Activated naive CD8-positive, alpha-beta T cell treated with anti-CD3 and anti-CD28 coated beads, Interleukin-2, amount 50 U/mL, for 24 hours (primary cell): ENCODE data around the gene GPR152.

ENCODE experiments used
- ATAC-seq: fragments of 150-1000 bp; cut with Tn5 transposase; one replicate; pipeline ENCODE4 v1.10.0; 2021
- DNase-seq: peaks from one replicate; pipeline ENCODE4 v3.0.0; 2021
- H3K27ac Mint-ChIP-seq: one replicate; pipeline ENCODE4 v1.8.0; 2021; ENCODE audit warnings: mild to moderate bottlenecking, mixed read lengths
- H3K27me3 Mint-ChIP-seq: one replicate; pipeline ENCODE4 v1.8.0; 2021; ENCODE audit warnings: mixed read lengths
- H3K36me3 Mint-ChIP-seq: one replicate; pipeline ENCODE4 v1.8.0; 2021; ENCODE audit warnings: low read depth, mixed read lengths
- H3K4me1 Mint-ChIP-seq: one replicate; pipeline ENCODE4 v1.8.0; 2021; ENCODE audit warnings: mixed read lengths
- H3K4me3 Mint-ChIP-seq: one replicate; pipeline ENCODE4 v1.8.0; 2021; ENCODE audit warnings: mild to moderate bottlenecking, moderate library complexity, mixed read lengths
- H3K9me3 Mint-ChIP-seq: one replicate; pipeline ENCODE4 v1.8.0; 2021; ENCODE audit warnings: mixed read lengths

GPR152 gene, protein sequence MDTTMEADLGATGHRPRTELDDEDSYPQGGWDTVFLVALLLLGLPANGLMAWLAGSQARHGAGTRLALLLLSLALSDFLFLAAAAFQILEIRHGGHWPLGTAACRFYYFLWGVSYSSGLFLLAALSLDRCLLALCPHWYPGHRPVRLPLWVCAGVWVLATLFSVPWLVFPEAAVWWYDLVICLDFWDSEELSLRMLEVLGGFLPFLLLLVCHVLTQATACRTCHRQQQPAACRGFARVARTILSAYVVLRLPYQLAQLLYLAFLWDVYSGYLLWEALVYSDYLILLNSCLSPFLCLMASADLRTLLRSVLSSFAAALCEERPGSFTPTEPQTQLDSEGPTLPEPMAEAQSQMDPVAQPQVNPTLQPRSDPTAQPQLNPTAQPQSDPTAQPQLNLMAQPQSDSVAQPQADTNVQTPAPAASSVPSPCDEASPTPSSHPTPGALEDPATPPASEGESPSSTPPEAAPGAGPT

DNA sequence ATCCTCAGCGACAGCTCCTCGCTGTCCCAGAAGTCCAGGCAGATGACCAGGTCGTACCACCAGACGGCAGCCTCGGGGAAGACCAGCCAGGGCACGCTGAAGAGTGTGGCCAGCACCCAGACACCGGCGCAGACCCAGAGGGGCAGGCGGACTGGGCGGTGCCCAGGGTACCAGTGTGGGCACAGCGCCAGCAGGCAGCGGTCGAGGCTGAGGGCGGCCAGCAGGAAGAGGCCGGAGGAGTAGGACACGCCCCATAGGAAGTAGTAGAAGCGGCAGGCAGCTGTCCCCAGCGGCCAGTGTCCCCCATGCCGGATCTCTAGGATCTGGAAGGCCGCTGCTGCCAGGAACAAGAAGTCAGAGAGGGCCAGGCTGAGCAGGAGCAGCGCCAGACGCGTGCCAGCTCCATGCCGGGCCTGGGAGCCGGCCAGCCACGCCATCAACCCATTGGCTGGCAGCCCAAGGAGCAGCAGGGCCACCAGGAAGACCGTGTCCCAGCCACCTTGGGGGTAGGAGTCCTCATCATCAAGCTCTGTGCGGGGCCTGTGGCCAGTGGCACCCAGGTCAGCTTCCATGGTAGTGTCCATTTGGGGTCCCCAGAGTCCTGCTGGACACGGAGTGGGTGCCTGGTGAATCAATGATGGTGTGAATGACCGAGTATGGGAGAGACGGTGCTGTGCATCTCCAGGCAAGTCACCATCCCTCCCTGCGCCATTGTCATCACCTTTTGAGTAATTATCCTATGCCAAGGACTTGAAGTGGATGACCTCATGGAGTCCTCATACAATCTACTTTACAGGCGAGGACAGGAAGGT is at the start of gene GPR152:
Gene GPR152 (minus strand): TSS at position 589 of the 812 bp plus-strand sequence. CDS start 5 bp downstream, at position 584.
- H3K9me3 Mint-ChIP-seq: no peaks in the 10 kb centered on the region
- H3K4me1 Mint-ChIP-seq: peaks cover 19% of the 10 kb centered on the region
- no peaks in the 10 kb centered on the region for H3K36me3 Mint-ChIP-seq
- H3K27ac Mint-ChIP-seq: no peak within 1 kb of the TSS
- no peak within 1 kb of the TSS for H3K4me3 Mint-ChIP-seq
- no peak for DNase-seq
- no peaks in the 10 kb centered on the region for H3K27me3 Mint-ChIP-seq
- ATAC-seq: no peak

DNA sequence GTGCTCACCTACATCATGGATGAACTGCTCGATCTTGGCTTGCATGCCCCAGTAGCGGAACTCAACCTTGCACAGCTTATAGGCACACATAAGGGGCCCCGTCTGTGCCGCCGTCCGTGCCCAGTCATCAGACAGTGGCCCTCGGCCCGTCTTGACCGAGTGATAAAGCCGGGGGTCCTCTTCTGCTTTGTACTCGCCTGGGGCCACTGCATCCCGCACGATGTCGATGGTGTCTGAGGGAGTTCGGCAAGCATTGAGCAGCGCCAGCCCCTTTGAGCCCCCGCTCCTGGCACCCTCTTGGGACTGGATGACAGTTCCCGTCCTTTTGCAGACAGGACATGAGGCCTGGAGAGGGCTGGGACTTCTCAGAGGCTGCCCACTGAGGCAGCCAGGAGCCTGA is 49.3 kb upstream of the GPR152 start:
- H3K27me3 Mint-ChIP-seq: no peaks in the 10 kb centered on the region
- H3K4me3 Mint-ChIP-seq: no peak overlapping the region
- no peaks in the 10 kb centered on the region for H3K9me3 Mint-ChIP-seq
- no peak overlapping the region for H3K27ac Mint-ChIP-seq
- DNase-seq (no peak), ATAC-seq (no peak)
- peaks cover 22% of the 10 kb centered on the region for H3K36me3 Mint-ChIP-seq
- H3K4me1 Mint-ChIP-seq: peaks cover 33% of the 10 kb centered on the region

DNA sequence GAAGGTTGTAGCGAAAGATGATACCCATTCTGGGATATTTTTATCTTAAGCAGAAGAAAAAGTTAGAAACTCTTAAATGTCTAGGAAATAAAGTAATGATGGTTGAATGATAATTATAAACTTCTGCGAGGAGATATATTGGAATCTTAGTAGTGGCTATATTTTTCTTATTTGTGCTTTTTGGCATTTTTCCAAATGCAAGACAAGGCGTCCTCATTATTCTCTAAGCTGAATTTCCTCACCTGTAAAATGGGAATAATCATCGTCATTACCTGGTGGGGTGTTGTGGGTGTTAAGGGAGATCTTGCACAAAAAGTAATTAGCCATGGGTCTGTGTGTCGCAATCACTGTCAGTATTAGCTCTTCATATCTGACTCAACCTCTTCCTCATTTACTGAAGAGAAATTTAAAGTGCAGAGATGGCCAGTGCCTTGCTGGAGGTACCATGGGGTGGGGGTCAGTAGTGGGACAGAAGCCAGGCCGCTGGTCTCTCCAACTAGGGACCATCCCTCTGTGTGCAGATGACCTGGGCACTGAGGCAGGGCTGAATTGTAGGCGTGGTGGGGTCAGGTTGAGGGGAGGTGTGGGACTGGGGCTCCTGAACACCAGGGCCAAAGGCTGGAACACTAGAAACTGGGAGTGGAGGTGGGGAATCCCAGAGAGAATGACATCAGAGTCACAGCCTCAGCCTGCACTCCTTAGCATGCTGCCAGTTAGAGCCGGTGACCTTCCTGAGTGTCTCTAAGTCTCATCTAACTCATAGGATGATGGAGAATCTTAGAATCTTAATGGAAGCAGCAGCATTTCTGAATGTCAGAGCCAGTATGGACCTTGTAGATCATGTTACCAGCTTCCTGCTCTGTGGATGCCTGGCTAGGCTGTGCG is 48.5 kb upstream of the GPR152 start:
- DNase-seq (no peak), ATAC-seq (no peak)
- Mint-ChIP-seq H3K9me3 (no peaks in the 10 kb centered on the region), H3K36me3 (peaks cover 19% of the 10 kb centered on the region), H3K27me3 (no peaks in the 10 kb centered on the region), H3K4me1 (peaks cover 25% of the 10 kb centered on the region), H3K4me3 (no peak overlapping the region), H3K27ac (no peak overlapping the region)

DNA sequence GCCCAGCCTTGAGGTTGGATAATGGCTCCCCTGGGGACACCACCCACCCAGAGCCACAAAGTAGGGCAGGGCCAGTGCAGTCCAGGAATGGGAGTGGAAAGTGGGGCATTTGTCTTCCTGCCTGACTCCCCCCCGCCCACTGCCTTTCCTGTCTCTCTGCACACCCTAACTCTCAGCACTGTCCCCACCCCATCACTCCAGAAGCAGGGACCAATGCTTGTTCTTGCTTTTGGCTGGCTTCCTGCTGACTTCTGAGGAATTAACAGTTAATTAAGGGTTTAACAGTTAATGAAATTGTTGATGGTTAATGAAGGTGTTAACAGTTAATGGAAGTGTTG is 47.9 kb upstream of the GPR152 start:
- DNase-seq (no peak), ATAC-seq (no peak)
- H3K27ac Mint-ChIP-seq: no peak overlapping the region
- H3K27me3 Mint-ChIP-seq: no peaks in the 10 kb centered on the region
- H3K4me3 Mint-ChIP-seq: no peak overlapping the region
- peaks cover 23% of the 10 kb centered on the region for H3K36me3 Mint-ChIP-seq
- peaks cover 19% of the 10 kb centered on the region for H3K4me1 Mint-ChIP-seq
- H3K9me3 Mint-ChIP-seq: no peaks in the 10 kb centered on the region

DNA sequence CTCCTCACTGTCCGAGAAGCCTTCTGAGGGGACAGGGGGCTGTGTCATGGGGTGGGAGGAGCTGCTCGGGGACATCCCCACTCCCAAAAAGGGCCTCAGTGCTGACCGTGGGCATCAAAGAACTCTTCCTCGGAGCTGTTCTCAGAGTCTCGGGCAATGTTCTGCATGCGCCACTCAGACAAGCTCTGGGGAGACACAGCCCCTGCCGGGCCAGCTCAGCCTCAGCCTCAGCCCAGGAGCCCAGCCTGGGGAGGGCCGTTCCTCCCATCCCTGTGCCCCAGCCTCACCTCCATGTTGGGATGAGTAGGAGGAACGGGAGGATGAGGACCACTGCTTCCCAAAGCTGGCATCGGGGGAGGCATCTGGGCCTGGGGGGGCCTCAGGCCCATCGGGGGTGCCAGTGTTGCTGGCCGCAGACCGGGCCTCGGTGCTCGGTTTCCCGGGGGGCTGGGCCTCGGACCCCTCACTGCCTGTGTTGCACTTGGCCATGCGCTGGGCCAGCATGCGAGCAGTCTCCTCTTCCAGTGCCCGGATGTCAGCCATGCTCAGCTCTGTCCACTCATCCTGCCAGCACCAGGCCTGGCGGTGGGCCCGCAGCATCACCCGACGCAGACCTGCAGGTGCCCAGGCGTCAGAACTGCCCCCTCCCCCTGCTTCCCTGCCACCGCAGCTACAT is 47.4 kb upstream of the GPR152 start:
- Mint-ChIP-seq H3K4me1 (peaks cover 18% of the 10 kb centered on the region), H3K27me3 (no peaks in the 10 kb centered on the region), H3K9me3 (no peaks in the 10 kb centered on the region), H3K36me3 (peaks cover 23% of the 10 kb centered on the region), H3K4me3 (no peak overlapping the region), H3K27ac (no peak overlapping the region)
- ATAC-seq (no peak), DNase-seq (no peak)

DNA sequence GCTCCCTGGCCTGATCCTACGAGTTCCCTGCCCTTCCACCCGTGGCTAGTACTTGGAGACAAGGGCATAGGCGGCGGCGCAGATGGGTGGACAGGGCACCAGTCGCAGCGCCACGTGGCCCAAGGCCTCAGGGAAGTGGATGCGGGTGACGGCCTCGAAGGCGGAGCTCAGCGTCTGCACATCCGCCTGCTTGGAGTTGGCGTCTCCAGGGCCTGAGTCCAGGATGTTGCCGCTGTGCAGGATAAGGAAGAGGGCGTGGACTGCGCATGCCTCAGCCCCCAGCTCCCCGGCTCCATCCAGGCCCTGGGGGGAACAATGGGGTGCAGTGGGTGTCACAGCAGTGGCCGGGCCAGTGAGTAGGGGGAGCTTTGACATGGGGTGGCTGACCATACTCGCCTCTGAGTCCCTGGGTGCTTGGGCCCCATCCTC is 46.0 kb upstream of the GPR152 start:
- Mint-ChIP-seq H3K4me3 (no peak overlapping the region), H3K36me3 (peaks cover 23% of the 10 kb centered on the region), H3K27ac (no peak overlapping the region), H3K9me3 (no peaks in the 10 kb centered on the region), H3K4me1 (peaks cover 16% of the 10 kb centered on the region), H3K27me3 (no peaks in the 10 kb centered on the region)
- ATAC-seq (no peak), DNase-seq (no peak)

DNA sequence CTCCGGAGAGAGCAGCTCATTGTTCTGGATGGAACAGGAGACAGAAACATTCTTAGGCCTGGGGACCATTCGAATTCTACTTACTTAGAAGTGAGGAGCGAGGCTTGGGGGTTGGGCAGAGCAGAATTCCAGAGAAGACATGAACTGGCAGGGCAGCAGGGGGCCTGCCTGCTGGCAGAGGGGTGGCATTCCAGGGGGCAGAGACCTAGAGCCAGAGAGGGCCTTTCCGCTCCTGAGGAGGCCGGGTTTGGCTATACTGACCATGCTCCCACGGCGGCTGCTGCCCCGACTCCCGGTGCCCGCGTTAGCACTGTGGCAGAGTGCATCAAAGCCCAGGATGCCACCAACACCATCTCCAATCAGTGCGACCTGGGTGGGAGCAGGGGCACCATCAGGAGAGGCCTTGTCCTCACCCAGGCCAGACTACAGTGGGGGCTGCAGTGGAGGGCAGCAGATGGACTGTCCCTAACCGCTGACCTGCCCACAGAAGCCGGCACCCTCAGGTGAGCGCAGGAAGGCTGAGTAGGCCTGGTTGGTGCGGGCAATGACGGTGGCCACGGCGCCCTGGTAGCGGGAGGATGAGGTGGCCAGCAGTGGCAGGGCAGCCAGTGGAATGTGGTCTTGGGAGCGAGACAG is 45.2 kb upstream of the GPR152 start:
- Mint-ChIP-seq H3K4me3 (no peak overlapping the region), H3K9me3 (no peaks in the 10 kb centered on the region), H3K4me1 (peaks cover 10% of the 10 kb centered on the region), H3K36me3 (peaks cover 21% of the 10 kb centered on the region), H3K27me3 (no peaks in the 10 kb centered on the region), H3K27ac (no peak overlapping the region)
- DNase-seq (no peak), ATAC-seq (no peak)

DNA sequence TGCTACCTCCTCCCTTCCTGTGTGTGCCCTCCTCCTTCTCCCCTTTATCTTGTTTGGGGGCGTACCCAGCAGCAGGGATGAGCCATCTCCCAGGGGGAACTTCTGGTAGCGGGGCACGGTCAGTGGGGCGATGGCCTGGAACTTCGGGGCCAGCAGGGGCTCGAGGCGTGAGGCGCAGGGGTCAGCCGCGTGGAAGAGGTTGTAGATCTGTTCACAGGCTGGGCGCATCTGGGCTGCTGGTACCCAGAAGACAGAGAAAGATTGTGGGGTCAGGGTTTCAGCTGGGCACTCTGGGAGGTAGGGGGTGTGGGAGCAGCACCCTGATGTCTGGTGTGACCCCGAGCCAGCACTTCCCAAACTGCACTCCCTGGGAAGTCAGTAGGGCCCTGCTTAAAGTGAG is 43.6 kb upstream of the GPR152 start:
- H3K27me3 Mint-ChIP-seq: no peaks in the 10 kb centered on the region
- peaks cover 20% of the 10 kb centered on the region for H3K36me3 Mint-ChIP-seq
- H3K4me3 Mint-ChIP-seq: no peak overlapping the region
- H3K4me1 Mint-ChIP-seq: peaks cover 7% of the 10 kb centered on the region
- no peak for ATAC-seq
- no peak for DNase-seq
- no peak overlapping the region for H3K27ac Mint-ChIP-seq
- no peaks in the 10 kb centered on the region for H3K9me3 Mint-ChIP-seq

DNA sequence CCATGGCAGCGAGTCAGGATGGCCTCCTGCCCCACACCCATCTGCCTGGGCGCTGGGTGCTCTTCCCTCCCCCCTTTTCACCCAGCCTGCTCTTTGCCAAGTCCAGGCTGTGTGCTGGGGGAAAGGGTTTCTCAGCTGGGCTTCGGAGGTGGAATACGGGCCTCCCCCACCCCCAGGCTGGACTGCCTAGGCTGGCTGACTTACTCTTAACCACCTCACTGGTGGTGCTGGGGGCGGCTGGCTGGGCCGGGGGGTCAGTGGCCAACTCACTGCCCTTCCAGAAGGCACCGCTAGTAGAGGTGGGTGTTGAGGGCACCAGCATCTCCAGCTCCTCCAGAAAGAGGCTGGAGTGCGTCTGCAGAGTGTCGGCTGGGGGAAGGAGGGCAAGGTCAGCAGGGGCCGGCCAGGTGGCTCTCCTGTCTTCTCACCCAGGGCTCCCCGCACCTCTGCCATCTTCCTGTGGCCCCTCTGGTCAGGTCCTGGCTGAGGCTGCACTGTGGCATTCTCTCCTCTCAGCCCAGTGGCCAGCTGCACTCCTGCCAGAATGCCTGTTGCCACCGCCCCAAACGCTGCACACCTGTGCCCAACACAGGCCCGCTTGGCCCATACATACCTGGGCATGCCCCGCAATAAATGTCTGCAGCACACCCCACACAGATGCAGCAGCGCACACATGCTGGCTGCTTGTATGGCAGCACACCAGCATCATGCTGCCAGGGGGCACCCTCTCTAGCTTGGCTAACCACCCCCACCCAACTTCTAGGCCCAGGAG is 42.9 kb upstream of the GPR152 start:
- no peak for ATAC-seq
- Mint-ChIP-seq H3K9me3 (no peaks in the 10 kb centered on the region), H3K27me3 (no peaks in the 10 kb centered on the region), H3K4me3 (no peak overlapping the region), H3K4me1 (peaks cover 1% of the 10 kb centered on the region), H3K27ac (no peak overlapping the region), H3K36me3 (peaks cover 13% of the 10 kb centered on the region)
- DNase-seq: no peak

DNA sequence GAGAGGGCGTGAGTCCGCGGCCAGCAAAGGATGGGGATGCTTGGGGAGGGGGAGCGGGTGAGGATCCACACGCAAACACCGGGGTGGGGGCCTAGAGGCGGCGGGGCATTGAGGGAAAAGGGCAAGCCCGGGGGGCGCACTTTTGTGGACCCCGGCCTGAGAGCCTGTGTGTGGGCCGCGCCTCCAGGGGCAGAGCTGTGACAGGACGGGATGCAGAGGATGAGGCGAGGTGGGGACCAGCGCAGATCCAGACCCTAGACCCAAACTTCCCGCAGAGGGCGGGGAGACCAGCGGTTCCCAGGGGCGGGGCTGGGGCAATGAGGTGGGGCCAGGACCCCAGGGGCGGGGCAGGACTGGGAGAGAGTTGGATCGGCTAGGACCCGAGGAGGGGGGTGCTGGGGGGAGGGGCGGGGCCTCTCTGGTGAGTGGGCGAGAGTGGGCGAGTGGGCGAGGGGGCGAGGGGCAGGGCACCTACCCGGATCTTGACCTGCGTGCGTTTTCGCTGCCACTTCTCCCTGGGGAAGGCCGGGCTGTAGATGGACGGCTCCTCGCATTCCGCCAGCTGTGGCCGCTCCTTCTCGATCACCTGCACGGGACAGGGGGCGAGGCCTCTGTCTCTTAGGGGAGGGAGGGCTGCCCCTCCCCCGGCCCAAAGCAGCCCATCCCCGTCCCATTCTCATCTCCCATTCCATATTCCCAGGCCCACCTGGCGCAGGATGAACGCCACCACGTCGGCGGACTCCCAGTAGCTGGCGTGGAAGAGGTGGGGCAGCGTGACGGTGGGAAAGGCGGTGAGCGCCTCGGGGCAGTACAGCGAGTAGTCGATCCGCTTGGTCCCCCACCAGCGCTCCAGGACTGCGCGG is 42.1 kb upstream of the GPR152 start:
- H3K27me3 Mint-ChIP-seq: no peaks in the 10 kb centered on the region
- H3K9me3 Mint-ChIP-seq: no peaks in the 10 kb centered on the region
- H3K36me3 Mint-ChIP-seq: peaks cover 14% of the 10 kb centered on the region
- no peak for ATAC-seq
- DNase-seq: no peak
- H3K4me3 Mint-ChIP-seq: no peak overlapping the region
- no peak overlapping the region for H3K27ac Mint-ChIP-seq
- H3K4me1 Mint-ChIP-seq: peaks cover 4% of the 10 kb centered on the region

DNA sequence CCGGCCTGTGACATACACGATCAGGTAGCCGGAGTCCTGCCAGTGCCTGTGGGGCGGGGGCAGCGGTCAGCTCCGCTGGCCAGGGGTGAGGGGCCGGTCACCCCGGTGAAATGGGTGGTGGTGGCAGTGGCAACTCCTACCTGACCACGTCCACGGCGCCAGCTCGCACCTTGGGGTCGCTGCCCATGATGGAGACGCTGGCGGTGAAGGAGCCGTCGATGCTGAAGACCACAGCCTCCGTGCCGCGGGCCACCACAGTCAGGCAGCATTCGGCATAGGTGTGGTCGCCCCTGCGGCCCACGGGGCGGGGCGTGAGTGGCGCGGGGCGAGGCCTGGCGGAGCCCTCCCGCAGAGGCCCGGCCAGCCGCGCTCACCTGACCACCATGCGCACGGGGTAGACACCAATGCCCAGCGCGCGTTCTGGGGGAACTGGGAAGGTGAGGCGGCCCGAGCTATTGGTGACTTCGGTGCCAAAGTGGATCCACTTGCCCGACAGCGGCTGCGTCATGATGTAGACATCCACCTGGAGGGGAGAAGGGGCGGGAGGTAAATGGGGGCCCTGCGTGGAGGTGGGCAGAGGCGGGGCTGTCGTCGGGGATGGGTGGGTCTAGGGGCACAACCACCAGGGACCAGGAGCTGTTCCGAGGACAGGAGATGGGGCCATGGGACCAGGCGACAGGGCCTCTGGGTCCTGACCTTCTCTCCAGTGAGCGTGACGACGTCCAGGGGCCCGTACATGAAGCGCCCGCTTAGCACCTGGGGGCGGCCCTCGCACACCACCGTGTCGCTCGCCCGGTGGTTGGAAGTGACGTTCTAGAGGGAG is 41.2 kb upstream of the GPR152 start:
- Mint-ChIP-seq H3K36me3 (peaks cover 14% of the 10 kb centered on the region), H3K9me3 (no peaks in the 10 kb centered on the region), H3K4me3 (no peak overlapping the region), H3K4me1 (peaks cover 9% of the 10 kb centered on the region), H3K27me3 (no peaks in the 10 kb centered on the region), H3K27ac (no peak overlapping the region)
- DNase-seq: no peak
- no peak for ATAC-seq
